Chondrocyte (in vitro differentiated cells): ENCODE results near the gene NCBP2L. TPM values are rescaled to one million over a fixed set of nuclear protein-coding genes. Genes with fewer than 3 reads are reported as not detected.

Source experiments
- DNase-seq: peaks from one replicate; pipeline ENCODE4 v3.0.0; 2021; ENCODE audit warnings: mixed read lengths, low spot score
- H3K27ac Mint-ChIP-seq: one replicate; pipeline ENCODE4 v1.8.0; 2021; ENCODE audit warnings: mild to moderate bottlenecking, moderate library complexity, mixed read lengths; ENCODE audit not compliant: unreplicated experiment
- H3K27me3 Mint-ChIP-seq: 2 replicates; pipeline ENCODE4 v1.8.0; 2021; ENCODE audit warnings: low read depth, mixed read lengths
- H3K36me3 Mint-ChIP-seq: 2 replicates; pipeline ENCODE4 v1.8.0; 2021; ENCODE audit warnings: low read depth, mixed read lengths
- H3K4me1 Mint-ChIP-seq: 2 replicates; pipeline ENCODE4 v1.8.0; 2021; ENCODE audit warnings: low read depth, mild to moderate bottlenecking, mixed read lengths
- H3K4me3 Mint-ChIP-seq: one replicate; pipeline ENCODE4 v1.8.0; 2021; ENCODE audit warnings: mild to moderate bottlenecking, moderate library complexity, mixed read lengths; ENCODE audit not compliant: unreplicated experiment
- H3K9me3 Mint-ChIP-seq: 2 replicates; pipeline ENCODE4 v1.8.0; 2021; ENCODE audit warnings: low read depth, mixed read lengths
- CTCF ChIP-seq: fragments of 200-600 bp; sonication (generic); IDR thresholded peaks from 2 replicates; pipeline ENCODE4 v1.5.0; 2021; ENCODE audit warnings: antibody characterized with exemption, mild to moderate bottlenecking, moderate library complexity
- total RNA-seq: library from RNA; stranded (reverse); gene quantifications from 3 replicates; pipeline ENCODE4 v1.2.1, GENCODE V29; 2021

NCBP2L gene
- total RNA-seq, 1 donor from 2014 or later = not detected

- Mint-ChIP-seq H3K9me3 (no peaks in the 10 kb centered on the region), H3K4me1 (peaks cover 3% of the 10 kb centered on the region), H3K27ac (no peak overlapping the region), H3K36me3 (peaks cover 3% of the 10 kb centered on the region), H3K27me3 (no peaks in the 10 kb centered on the region), H3K4me3 (no peak overlapping the region)
- no peak for DNase-seq
- TF ChIP-seq CTCF = no peak
Observed at GRCh38 chrX:107760304-107761077, 17.0 kb upstream of the NCBP2L start.

- no peak for TF ChIP-seq CTCF
- Mint-ChIP-seq H3K4me1 (peaks cover 6% of the 10 kb centered on the region), H3K27me3 (no peaks in the 10 kb centered on the region), H3K9me3 (no peaks in the 10 kb centered on the region), H3K27ac (no peak overlapping the region), H3K36me3 (peaks cover 3% of the 10 kb centered on the region), H3K4me3 (no peak overlapping the region)
- no peak for DNase-seq
Observed at GRCh38 chrX:107763647-107764046, 13.9 kb upstream of the NCBP2L start.

- Mint-ChIP-seq H3K36me3 (peaks cover 2% of the 10 kb centered on the region), H3K9me3 (no peaks in the 10 kb centered on the region), H3K27ac (no peak overlapping the region), H3K4me1 (peaks cover 6% of the 10 kb centered on the region), H3K27me3 (no peaks in the 10 kb centered on the region), H3K4me3 (no peak overlapping the region)
- no peak for TF ChIP-seq CTCF
- no peak for DNase-seq
Observed at GRCh38 chrX:107764845-107765608, 12.5 kb upstream of the NCBP2L start.

- no peaks in the 10 kb centered on the region for H3K36me3 Mint-ChIP-seq
- H3K4me3 Mint-ChIP-seq = no peak overlapping the region
- DNase-seq = no peak
- no peak overlapping the region for H3K27ac Mint-ChIP-seq
- TF ChIP-seq CTCF = no peak
- H3K9me3 Mint-ChIP-seq = no peaks in the 10 kb centered on the region
- no peaks in the 10 kb centered on the region for H3K27me3 Mint-ChIP-seq
- peaks cover 6% of the 10 kb centered on the region for H3K4me1 Mint-ChIP-seq
Observed at GRCh38 chrX:107766470-107767150, 10.9 kb upstream of the NCBP2L start.

GRCh38 chrX:107768051-107768450 is 9.5 kb upstream of the NCBP2L start:
- TF ChIP-seq CTCF = no peak
- H3K27me3 Mint-ChIP-seq = no peaks in the 10 kb centered on the region
- H3K36me3 Mint-ChIP-seq = peaks cover 1% of the 10 kb centered on the region
- H3K4me3 Mint-ChIP-seq = no peak overlapping the region
- H3K4me1 Mint-ChIP-seq = peaks cover 6% of the 10 kb centered on the region
- H3K9me3 Mint-ChIP-seq = no peaks in the 10 kb centered on the region
- no peak overlapping the region for H3K27ac Mint-ChIP-seq
- no peak for DNase-seq
